Fibroblast of lung (primary cell): ENCODE measurements around the gene ANKS1B. TPM values are rescaled to one million over a fixed set of nuclear protein-coding genes. Genes with fewer than 3 reads are reported as not detected.

ENCODE experiments used
- DNase-seq, 2 donors: peaks; one replicate each; pipeline versions ENCODE4 v3.0.0 to v3.0.0-alpha.2; 2010; ENCODE audit warnings: low read depth in 2 of 2
- H2AFZ ChIP-seq: 2 replicates; pipeline ENCODE4 v1.5.1; 2012; ENCODE audit warnings: low read length, control low read depth, inconsistent platforms
- H3K27ac ChIP-seq: 2 replicates; pipeline ENCODE4 v1.5.1; 2011; ENCODE audit warnings: low read length, control low read depth; ENCODE audit not compliant: insufficient read depth
- H3K27me3 ChIP-seq: 2 replicates; pipeline ENCODE4 v1.5.1; 2011; ENCODE audit warnings: mild to moderate bottlenecking, low read length; ENCODE audit not compliant: control insufficient read depth, insufficient read depth
- H3K36me3 ChIP-seq: 2 replicates; pipeline ENCODE4 v1.5.1; 2011; ENCODE audit warnings: low read length; ENCODE audit not compliant: control insufficient read depth, insufficient read depth
- H3K4me1 ChIP-seq: 2 replicates; pipeline ENCODE4 v1.5.1; 2011; ENCODE audit warnings: low read length; ENCODE audit not compliant: control insufficient read depth, insufficient read depth; ENCODE audit errors: extremely low read depth
- H3K4me2 ChIP-seq: 2 replicates; pipeline ENCODE4 v1.5.1; 2011; ENCODE audit warnings: low read length, control low read depth; ENCODE audit not compliant: insufficient read depth; ENCODE audit errors: extremely low read depth
- H3K4me3 ChIP-seq, 4 experiments: fragments of 200-600 bp in 1 of 4; sonication (generic) in 1 of 4; replicated peaks in 1 of 4; 2 replicates each; pipeline ENCODE4 v1.5.1; 2011 to 2016; ENCODE audit warnings: low read length in 4 of 4, low read depth in 3 of 4, mild to moderate bottlenecking in 3 of 4, control low read depth in 2 of 4, inconsistent platforms in 1 of 4, mixed read lengths in 1 of 4; ENCODE audit not compliant: insufficient read depth in 1 of 4; ENCODE audit errors: control extremely low read depth in 1 of 4
- H3K79me2 ChIP-seq: 2 replicates; pipeline ENCODE4 v1.5.1; 2012; ENCODE audit warnings: mild to moderate bottlenecking, low read length, inconsistent platforms; ENCODE audit not compliant: control insufficient read depth, insufficient read depth
- H3K9ac ChIP-seq: 2 replicates; pipeline ENCODE4 v1.5.1; 2011; ENCODE audit warnings: mild to moderate bottlenecking, low read length, control low read depth; ENCODE audit not compliant: insufficient read depth
- H3K9me3 ChIP-seq: 2 replicates; pipeline ENCODE4 v1.5.1; 2012; ENCODE audit warnings: low read depth, low read length; ENCODE audit not compliant: control insufficient read depth, insufficient read depth
- H4K20me1 ChIP-seq: 2 replicates; pipeline ENCODE4 v1.5.1; 2011; ENCODE audit warnings: low read length; ENCODE audit not compliant: control insufficient read depth, insufficient read depth; ENCODE audit errors: extremely low read depth
- CTCF ChIP-seq, 2 donors: IDR thresholded peaks in 1 of 2; conservative IDR thresholded peaks in 1 of 2; 1 replicate in 1 of 2; 2 replicates in 1 of 2; pipeline ENCODE4 v1.5.1; 2011 to 2012; ENCODE audit warnings: low read length in 2 of 2, control low read depth in 1 of 2, inconsistent platforms in 1 of 2, low read depth in 1 of 2, mild to moderate bottlenecking in 1 of 2
- EZH2 ChIP-seq: IDR thresholded peaks from 2 replicates; pipeline ENCODE4 v1.5.1; 2012; ENCODE audit warnings: low read length, control low read depth, mild to moderate bottlenecking; ENCODE audit errors: missing control alignments
- polyA plus RNA-seq, 2 donors: library from polyadenylated mRNA; depleted of rRNA in 1 of 2; stranded (reverse) in 1 of 2; unstranded in 1 of 2; fragments of >200 nt; gene quantifications; 2 replicates each; pipeline ENCODE4 v1.2.1, GENCODE V29; 2011 to 2012; ENCODE audit warnings: missing spikeins in 1 of 2
- total RNA-seq: library from RNA; depleted of rRNA; stranded (reverse); fragments of >200 nt; gene quantifications from 2 replicates; pipeline ENCODE4 v1.2.1, GENCODE V29; 2014

ANKS1B gene
- total and polyA plus RNA-seq, 2 donors (not counting 1 experiment from before 2014, with no cell fraction given): 0.11 to 0.83 TPM

- Histone ChIP-seq H3K4me1 (no peaks in the 10 kb centered on the region), H3K36me3 (no peaks in the 10 kb centered on the region), H3K27ac (no peak overlapping the region), H3K4me2 (no peak overlapping the region), H3K79me2 (no peaks in the 10 kb centered on the region), H3K9me3 (no peaks in the 10 kb centered on the region), H3K4me3 (no peak overlapping the region), H2AFZ (no peak overlapping the region), H3K9ac (no peak overlapping the region), H3K27me3 (no peaks in the 10 kb centered on the region), H4K20me1 (no peaks in the 10 kb centered on the region)
- TF ChIP-seq EZH2 (no peak), CTCF (conservative IDR thresholded peaks at IDR 0.05 in 1 of 2, IDR thresholded peaks at IDR 0.05 in 1 of 2; ENCODE audit: low read depth in 1 of 2, low read length in 2 of 2) (no peak)
- DNase-seq: no peak
Measured at GRCh38 chr12:98808243-98808875, 1176.4 kb downstream of the ANKS1B start.

- H2AFZ ChIP-seq: no peak overlapping the region
- H3K4me3 ChIP-seq: no peak overlapping the region
- no peaks in the 10 kb centered on the region for H3K27me3 ChIP-seq
- no peak overlapping the region for H3K27ac ChIP-seq
- no peaks in the 10 kb centered on the region for H4K20me1 ChIP-seq
- H3K79me2 ChIP-seq: no peaks in the 10 kb centered on the region
- no peak for DNase-seq
- H3K4me1 ChIP-seq: no peaks in the 10 kb centered on the region
- H3K9ac ChIP-seq: no peak overlapping the region
- no peaks in the 10 kb centered on the region for H3K36me3 ChIP-seq
- TF ChIP-seq EZH2 (no peak), CTCF (conservative IDR thresholded peaks at IDR 0.05 in 1 of 2, IDR thresholded peaks at IDR 0.05 in 1 of 2; ENCODE audit: low read depth in 1 of 2, low read length in 2 of 2) (no peak)
- no peaks in the 10 kb centered on the region for H3K9me3 ChIP-seq
- no peak overlapping the region for H3K4me2 ChIP-seq
Measured at GRCh38 chr12:98807187-98807586, 1177.5 kb downstream of the ANKS1B start.

GRCh38 chr12:98803468-98804209, 1181.1 kb downstream of the ANKS1B start:
- Histone ChIP-seq H3K4me1 (no peaks in the 10 kb centered on the region), H3K36me3 (no peaks in the 10 kb centered on the region), H3K4me2 (no peak overlapping the region), H3K27me3 (no peaks in the 10 kb centered on the region), H3K9ac (no peak overlapping the region), H2AFZ (no peak overlapping the region), H3K79me2 (no peaks in the 10 kb centered on the region), H3K4me3 (no peak overlapping the region), H4K20me1 (no peaks in the 10 kb centered on the region), H3K9me3 (no peaks in the 10 kb centered on the region), H3K27ac (no peak overlapping the region)
- DNase-seq: peak in 1 of 2 donors; percentile 8
- no peak for TF ChIP-seq CTCF (conservative IDR thresholded peaks at IDR 0.05 in 1 of 2, IDR thresholded peaks at IDR 0.05 in 1 of 2; ENCODE audit: low read depth in 1 of 2, low read length in 2 of 2)
- TF ChIP-seq EZH2: no peak
